Astrocyte (in vitro differentiated cells and primary cell): ENCODE results near the gene MYH11.
"Not testable (repeated sequence)": the region's sequence is repeated elsewhere in the genome, so short reads cannot be mapped to it uniquely, and the experiment has no call there.

ENCODE experiments used
- CTCF ChIP-seq: IDR thresholded peaks from 2 replicates; pipeline ENCODE4 v1.5.1; 2011; ENCODE audit warnings: low read depth, mild to moderate bottlenecking, inconsistent platforms, low read length, moderate library complexity; ENCODE audit not compliant: insufficient read depth
- EZH2 ChIP-seq: IDR thresholded peaks from 2 replicates; pipeline ENCODE4 v1.6.1; 2012; ENCODE audit warnings: mild to moderate bottlenecking, low read length, inconsistent platforms; ENCODE audit not compliant: insufficient read depth

- not testable (repeated sequence) for TF ChIP-seq CTCF, EZH2
Measured at GRCh38 chr16:15672127-15672513, 184.7 kb downstream of the MYH11 start.
